GM19467 (cell line): Measurements from ENCODE around the gene TFIP11.

ENCODE experiments used
- ATAC-seq: cut with Tn5 transposase; IDR thresholded peaks from one replicate; pipeline ENCODE4 v1.9.1; 2021; ENCODE audit warnings: mild to moderate bottlenecking, moderate library complexity; ENCODE audit not compliant: unreplicated experiment

Gene TFIP11

GRCh38 chr22:26479792-26480610, 32.3 kb downstream of the TFIP11 start:
- no peak for ATAC-seq

GRCh38 chr22:26479043-26479791, 33.1 kb downstream of the TFIP11 start:
- no peak for ATAC-seq

- no peak for ATAC-seq
Observed at GRCh38 chr22:26477341-26477731, 34.9 kb downstream of the TFIP11 start.

GRCh38 chr22:26476705-26477340, 35.5 kb downstream of the TFIP11 start:
- no peak for ATAC-seq

- no peak for ATAC-seq
Observed at GRCh38 chr22:26474682-26475081, 37.6 kb downstream of the TFIP11 start.

- ATAC-seq, result no peak
Observed at GRCh38 chr22:26471522-26471921, 40.8 kb downstream of the TFIP11 start.

- ATAC-seq, result no peak
Observed at GRCh38 chr22:26470807-26471206, 41.5 kb downstream of the TFIP11 start.

GRCh38 chr22:26466196-26466595, 46.1 kb downstream of the TFIP11 start:
- ATAC-seq, result no peak

GRCh38 chr22:26464312-26464711, 48.0 kb downstream of the TFIP11 start:
- ATAC-seq, result no peak

GRCh38 chr22:26463688-26464087, 48.6 kb downstream of the TFIP11 start:
- no peak for ATAC-seq

GRCh38 chr22:26463101-26463661, 49.1 kb downstream of the TFIP11 start:
- no peak for ATAC-seq

- ATAC-seq, result no peak
Observed at GRCh38 chr22:26462641-26463040, 49.6 kb downstream of the TFIP11 start.

- ATAC-seq, result no peak
Observed at GRCh38 chr22:26462051-26462450, 50.2 kb downstream of the TFIP11 start.

GRCh38 chr22:26461188-26461810, 51.0 kb downstream of the TFIP11 start:
- ATAC-seq, result no peak

- no peak for ATAC-seq
Observed at GRCh38 chr22:26460202-26460601, 52.1 kb downstream of the TFIP11 start.

GRCh38 chr22:26457661-26458272, 54.5 kb downstream of the TFIP11 start:
- ATAC-seq, result no peak

- no peak for ATAC-seq
Observed at GRCh38 chr22:26453812-26454500, 58.3 kb downstream of the TFIP11 start.

GRCh38 chr22:26453216-26453615, 59.1 kb downstream of the TFIP11 start:
- ATAC-seq, result no peak

- ATAC-seq, result no peak
Observed at GRCh38 chr22:26452236-26453016, 59.8 kb downstream of the TFIP11 start.
